ENCODE results near the gene HSP90AA1. TPM values are rescaled to one million over a fixed set of nuclear protein-coding genes. Genes with fewer than 3 reads are reported as not detected.

HSP90AA1 gene
- 412 and 423 TPM in 2 replicates for total RNA-seq

DNA sequence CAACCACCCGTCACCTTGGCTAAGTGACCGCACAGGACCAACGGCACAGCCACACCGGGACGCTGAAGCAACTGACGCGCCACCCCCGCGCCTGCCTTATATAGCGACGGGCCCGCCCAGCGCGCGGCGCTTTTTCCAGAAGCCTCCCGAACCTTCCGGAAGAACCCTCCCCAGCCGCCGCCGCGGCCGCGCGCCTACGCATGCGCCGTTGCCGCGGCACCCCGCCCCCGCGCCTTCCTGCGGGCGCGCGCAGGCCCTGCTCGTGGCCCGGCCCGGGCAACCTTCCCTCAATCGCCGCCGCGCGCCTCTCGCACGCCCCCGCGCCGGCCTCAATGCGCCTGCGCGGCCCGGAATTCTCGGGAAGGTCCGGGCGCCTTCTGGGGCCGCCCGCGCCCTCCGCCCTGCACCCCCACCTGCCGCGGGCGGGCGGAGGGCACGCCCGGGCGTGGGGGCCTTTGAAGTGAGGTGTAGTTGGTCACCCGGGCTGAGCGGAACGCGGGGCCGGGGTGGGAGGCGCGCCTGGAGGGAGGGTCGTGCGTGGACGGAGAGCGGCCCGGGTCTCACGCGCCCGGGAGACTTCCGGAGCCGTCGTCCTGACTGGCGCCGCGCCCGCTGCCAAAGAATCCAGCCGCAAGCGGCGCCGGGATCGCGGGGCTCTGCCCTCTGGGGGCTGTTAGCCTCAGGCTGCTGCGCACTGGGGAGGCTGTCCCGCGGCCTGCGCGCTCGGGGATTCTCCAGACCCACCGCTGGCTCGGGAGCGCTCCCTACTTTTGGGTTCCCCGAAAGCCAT is at the start of gene HSP90AA1:
Gene HSP90AA1, minus strand, starts transcription at position 73 of the 790 bp plus-strand sequence. CDS start 666 bp downstream, outside the sequence.

Other genes with a start within 250 kb of the HSP90AA1 start
- gene DYNC1H1, start 122.5 kb downstream of the HSP90AA1 start, total RNA-seq, result 1,336 and 1,508 TPM in 2 replicates
- 14.8 and 16.6 TPM in 2 replicates for gene WDR20, start 52.9 kb upstream of the HSP90AA1 start, total RNA-seq
- gene MOK, start 218.1 kb upstream of the HSP90AA1 start, total RNA-seq, result 7.0 and 10.7 TPM in 2 replicates
- 8.3 and 10.2 TPM in 2 replicates for gene ZNF839, start 232.7 kb upstream of the HSP90AA1 start, total RNA-seq

All from smooth muscle cell of the pulmonary artery (primary cell).